ENCODE data around the gene ARHGAP10.
"Not testable (repeated sequence)": the region's sequence is repeated elsewhere in the genome, so short reads cannot be mapped to it uniquely, and the experiment has no call there.

Gene ARHGAP10

DNA sequence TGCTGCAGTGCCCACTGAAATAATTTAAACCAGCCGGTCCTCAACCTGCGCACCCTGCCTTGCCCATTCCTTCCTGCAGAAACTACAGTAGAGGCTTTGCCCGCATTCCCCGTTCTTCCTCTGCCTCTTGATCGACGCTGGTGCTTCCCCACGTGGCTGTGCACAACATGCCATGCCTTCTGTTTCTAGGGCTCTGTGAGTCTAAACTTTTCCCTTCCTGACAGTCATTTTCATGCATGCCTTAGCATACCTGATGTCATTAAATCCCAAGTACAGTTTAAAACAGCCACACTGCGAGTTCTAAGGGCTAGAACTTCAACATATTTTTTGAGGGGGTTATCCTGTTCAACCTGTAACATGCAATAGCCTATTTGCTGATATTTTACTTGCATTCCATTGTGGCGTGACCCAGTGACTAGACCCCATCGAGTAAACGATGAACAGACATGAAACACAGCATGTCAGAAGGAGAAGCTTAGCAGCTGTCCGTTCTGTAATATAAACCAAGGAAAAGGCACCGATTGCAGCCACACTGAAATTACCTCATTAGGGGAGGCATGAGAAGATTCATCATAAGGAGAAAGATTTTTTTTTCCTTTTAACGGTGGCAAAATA lies 232.5 kb downstream of the ARHGAP10 start:
- no peak for DNase-seq

GRCh38 chr4:147965056-147965455 lies 233.2 kb downstream of the ARHGAP10 start:
- DNase-seq = no peak

DNA sequence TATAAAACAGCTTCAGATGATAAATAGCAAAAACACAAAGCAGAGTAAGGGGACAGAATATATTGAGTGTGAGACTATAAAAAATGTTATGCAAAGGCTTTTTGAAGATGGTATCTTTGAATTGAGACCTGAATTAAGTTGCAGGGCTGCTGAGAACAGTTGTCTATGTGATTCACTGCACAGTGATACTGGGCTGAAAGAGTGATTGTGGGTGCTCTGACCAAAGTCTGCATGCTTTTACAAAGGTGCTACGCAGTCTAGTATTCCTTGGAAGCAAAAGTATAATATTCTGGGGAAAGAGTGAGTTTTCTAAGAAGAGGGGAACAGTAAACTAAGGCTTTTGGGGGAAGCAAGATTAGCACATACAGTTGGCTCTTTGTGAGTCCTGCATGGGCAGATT lies 234.0 kb downstream of the ARHGAP10 start:
- DNase-seq = no peak

- no peak for DNase-seq
Observed at GRCh38 chr4:147968641-147969040, 236.8 kb downstream of the ARHGAP10 start.

DNA sequence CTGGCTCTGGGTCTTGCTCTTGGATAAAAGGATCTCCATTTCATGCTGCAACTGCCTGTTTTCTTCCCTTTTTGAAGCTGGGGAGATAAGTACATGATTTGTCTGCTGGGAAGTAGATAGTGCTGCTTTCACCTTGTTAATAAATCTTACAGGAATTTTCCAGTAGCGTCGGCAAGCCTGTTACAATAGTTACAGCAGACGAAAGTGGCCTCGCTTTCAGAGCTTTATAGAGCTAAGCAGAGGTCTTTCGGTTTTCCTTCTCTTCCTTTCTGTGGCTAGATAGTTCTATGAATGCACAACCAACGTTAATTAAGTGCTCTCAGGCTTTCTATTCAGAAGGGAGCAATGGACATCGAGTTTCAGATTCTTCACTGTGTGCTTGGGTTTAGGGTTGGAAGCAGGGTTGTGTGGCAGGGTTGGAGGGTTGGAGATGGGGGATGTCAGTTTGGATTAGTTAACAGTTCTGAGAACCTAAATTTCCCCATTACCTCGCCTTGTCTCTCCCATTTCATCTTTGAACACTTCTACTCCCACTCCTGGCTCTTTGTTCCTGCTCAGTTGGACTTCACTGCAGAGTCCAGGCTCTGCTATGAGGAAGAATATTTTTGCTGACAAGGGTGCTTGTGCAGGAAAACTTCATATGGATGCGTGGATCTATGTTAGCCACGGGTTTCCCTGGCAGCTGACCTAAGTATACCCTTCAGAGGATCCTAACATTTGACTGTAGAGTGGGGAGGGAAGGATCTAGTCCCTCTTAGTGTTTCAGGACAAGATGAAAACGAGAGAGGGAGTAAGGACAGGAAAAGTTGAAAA lies 237.9 kb downstream of the ARHGAP10 start:
- DNase-seq = no peak

GRCh38 chr4:147971116-147971515 lies 239.2 kb downstream of the ARHGAP10 start:
- DNase-seq = no peak

GRCh38 chr4:147975325-147975724 lies 243.4 kb downstream of the ARHGAP10 start:
- DNase-seq = no peak

DNA sequence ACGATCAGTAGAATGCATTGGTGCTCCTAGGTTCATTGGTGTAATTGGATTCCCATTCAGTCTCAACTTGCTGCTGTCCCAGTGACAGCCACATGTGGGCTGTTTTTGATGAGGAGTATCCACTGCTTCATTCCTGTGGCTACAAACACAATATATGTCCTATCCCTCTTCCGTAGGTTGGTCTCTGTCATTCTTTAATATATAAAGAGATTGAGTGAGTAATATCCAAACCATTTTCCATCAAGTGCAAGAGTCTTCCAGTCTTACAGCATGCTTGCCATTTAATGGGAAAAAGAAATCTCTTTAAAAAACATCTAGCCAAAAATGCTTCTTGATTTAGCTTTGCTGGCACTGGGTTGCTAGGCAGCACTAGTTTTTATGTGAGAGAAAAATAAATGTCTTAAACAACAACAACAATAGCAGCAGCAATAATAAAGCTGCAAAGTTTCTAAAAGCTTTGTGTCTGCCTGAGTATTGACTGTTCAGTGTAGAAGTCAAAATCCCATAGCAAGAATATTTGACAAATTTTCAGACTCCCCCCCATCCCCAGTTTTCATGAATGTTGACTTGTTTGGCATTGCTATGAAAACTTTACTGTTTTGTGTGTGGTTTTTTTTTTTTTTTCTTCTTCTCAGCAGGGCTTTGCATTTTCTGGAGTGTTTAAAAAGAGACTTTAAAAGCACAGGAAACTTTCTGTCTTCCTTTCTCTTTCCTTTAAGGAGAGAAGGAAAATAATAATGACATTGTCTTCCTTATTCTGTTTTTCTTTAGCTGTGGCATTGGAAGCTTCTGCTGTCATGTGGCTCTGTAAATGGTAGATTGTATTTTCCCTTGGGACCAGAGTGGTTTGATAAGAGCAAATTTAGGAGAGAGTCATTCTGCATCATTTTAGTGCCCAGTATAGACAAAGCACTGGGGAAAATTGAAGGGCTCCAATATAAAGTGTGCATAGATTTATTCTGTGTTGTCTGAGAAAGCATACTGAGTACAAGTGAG lies 244.3 kb downstream of the ARHGAP10 start:
- DNase-seq = no peak

- no peak for DNase-seq
Observed at GRCh38 chr4:147980586-147980985, 248.7 kb downstream of the ARHGAP10 start.

DNA sequence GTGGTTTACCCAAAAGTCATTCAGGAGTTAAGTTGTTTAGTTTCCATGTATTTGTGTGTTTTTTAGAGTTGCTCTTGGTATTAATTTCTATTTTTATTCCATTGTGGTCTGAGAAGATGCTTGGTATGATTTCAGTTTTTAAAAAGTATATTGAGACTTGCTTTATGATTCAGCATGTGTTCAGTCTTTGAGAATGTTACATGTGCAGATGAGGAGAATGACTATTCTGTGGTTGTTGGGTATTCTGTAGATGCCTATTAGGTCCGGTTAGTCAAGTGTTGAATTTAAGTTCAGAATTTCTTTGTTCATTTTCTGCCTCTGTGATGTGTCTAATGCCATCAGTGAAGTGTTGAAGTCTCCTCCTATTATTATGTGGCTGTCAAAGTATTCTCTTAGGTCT lies 249.4 kb downstream of the ARHGAP10 start:
- DNase-seq = no peak

DNA sequence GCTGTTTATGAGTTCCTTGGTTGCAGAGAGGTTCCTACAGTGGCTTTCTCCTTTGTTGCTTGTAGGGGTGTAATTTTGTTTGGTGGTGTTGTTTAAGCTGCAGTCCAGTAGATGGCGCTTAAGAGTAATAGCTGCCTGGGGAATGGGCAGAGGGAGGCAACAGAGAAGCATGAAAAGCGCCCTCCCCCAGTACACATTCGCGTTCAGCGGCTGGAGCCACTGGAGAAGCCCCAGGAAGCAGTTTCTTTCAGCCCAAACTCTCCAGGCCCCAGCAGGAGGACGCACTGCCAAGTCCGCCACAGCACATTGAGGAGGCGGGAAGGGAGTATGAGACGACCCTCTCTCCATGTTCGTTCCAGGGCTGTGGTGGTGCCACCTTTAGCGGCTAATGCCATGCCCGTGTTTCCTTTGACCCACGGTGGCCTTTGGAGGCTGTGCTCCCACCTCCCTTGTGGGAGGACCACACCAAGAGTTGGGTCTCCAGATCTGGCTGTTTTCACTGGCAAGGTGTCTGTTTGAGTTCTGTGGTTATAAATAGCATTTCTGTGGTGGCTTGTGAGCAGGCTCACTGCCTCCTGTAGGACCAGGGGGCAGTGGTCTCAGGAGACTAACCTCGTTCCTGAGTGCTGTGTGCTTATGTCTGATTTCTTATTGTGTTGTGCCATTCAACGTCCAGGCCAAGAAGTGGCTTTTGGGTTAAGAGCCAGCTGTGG lies 252.3 kb downstream of the ARHGAP10 start:
- no peak for DNase-seq

- no peak for DNase-seq
Observed at GRCh38 chr4:147984778-147985138, 252.9 kb downstream of the ARHGAP10 start.

GRCh38 chr4:147985376-147985775 lies 253.5 kb downstream of the ARHGAP10 start:
- no peak for DNase-seq

DNA sequence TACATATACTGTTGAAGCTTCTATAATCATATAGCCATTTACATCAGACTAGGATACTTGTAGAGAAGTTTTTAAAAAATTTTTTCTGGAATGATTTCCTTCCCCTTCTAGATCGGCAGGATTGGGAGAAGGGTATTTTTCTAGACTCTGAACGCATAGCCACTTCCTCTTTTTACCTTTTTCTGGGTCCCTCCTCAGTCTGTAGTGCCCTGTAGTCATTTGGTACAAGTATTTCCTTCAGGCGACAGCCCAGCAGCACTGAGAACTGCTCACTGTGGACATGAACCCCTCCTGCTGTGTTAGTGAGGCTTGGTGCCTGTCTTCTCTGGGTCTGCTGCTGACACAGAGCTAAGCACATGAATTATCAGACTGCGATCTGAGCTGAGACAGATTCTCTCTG lies 255.4 kb downstream of the ARHGAP10 start:
- DNase-seq = no peak

DNA sequence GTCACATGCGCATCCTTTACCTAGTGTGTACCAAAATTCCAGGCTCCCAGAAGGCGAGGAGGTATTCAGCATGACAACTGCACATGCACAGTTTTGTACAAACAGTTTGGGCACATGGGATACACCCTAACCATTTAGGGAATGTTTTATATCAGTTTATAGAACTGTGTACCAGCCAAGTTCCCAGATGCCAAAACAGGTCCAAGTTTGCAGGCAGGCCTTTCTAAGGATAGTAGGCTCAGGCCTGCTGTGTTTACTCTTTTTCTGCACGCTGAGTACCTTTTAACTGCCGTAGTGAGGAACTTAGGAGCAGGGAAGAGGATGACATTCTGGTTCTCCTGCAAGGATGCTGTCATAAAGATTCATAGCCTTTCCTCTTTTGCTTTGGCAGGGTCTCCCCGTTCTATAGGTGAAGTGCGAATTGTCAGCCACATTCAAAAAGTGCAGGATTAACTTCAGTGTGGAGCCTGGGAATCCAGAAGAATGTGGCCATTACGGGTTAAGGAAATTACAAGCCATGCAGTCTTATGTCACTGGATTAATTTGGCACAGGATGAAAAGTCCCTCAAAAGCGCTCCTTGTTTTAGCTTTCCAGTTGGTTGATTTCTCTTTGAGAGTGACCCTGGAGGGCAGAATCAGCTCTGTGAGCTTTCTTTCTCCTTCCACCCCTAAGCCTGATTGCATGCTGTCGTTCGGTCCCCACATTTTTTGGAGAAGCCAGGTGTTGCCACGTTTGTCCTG lies 259.8 kb downstream of the ARHGAP10 start:
- DNase-seq = no peak

DNA sequence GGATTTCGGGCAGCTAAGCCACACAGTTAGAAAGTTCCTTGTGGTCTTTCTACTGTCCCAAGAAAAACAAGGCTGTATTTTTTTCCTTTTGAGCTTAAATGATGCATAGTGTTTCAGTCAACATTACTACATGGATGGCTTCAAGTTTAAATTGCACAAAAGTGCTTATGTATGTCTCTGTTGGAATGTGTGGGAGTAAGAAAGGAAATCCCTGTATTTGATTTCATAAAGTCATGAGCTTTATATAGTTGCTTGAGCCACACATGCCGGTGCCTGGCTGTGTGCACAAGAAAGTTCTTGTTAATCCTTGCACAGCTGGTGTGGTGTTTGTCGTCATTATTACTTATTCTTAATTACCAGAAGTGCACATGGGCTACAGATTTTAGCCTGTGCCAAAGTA lies 262.2 kb downstream of the ARHGAP10 start:
- no peak for DNase-seq

DNA sequence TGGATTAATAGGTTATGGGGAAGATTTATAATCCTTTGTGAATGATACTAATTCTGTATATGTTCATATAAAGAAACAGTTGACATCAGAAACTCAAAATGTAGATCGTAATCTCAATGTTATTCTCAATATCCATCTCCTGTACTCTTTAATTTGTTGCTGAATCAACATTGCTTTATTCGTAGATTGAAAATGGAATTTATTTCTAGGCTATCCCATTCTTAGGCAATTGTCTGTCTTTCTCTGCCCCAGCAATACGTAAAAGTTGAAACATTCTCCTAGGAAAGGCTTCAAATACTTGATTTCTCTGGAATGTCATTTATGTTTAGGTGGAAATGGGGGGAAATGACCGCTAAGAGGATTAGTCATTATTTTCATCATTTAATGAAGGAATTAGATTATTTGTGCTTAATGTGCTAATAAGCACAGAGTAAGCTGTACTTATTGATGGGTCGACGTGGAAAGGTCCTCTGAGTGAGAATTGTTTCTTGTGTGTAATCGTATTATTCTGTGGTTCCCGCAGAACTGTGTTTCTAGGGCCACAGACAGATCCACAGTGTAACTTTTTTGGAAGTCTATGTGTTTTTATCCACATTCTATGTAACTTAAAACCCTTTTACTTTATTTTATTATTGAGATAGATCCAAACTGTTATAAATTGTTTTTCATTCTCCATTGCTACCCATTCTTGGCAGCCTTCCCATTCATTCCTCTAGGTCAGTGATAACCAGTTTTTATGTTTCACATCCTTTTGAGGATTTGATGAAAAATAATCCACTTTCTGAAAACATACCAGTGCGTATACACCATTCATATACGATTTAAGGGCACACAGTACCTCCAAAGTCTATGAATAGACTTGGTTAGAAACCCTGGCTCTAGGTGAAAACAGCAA lies 262.9 kb downstream of the ARHGAP10 start:
- DNase-seq = no peak

- no peak for DNase-seq
Observed at GRCh38 chr4:147996859-147997258, 265.0 kb downstream of the ARHGAP10 start.

- DNase-seq = not testable (repeated sequence)
Observed at GRCh38 chr4:148000038-148000437, 268.1 kb downstream of the ARHGAP10 start.

DNA sequence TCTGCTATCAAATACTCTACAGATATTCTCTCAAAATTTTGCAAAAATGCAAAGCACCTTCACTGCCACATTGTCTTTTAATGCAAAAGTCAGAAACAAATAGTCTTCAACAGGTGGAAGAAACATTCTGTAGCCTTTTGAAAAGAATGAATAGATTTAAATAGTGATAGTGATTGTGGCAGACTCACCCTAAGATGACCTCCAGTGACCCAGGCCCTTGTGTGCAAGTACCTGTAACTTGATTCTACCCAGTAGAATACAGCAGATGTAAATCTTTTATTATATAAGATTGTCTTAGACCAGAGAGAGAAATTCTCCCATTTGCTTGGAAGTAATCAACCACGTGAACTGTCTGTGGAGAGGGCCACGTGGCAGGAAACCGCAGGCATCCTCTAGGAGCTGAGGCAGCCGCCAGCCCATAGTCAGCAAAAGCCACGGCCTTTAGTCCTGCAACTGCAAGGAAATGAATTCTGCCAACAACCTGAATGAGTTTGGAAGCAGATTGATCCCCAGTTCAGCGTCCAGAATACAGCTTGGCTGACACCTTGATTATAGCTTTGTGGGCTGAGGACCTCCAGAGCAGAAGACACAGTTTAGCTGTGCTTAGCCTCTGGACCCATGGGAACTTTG lies 272.5 kb downstream of the ARHGAP10 start:
- no peak for DNase-seq

All from stimulated activated CD4-positive, alpha-beta T cell treated with anti-CD3 and anti-CD28 coated beads, Interleukin-4, amount 100 ng/mL, for 1 hour (primary cell).